DMS53 treated with DMSO at 0.1 percent for 48 hours (cell line): ENCODE data around the gene TLR1.
"Not testable (repeated sequence)": the region's sequence is repeated elsewhere in the genome, so short reads cannot be mapped to it uniquely, and the experiment has no call there.

ENCODE experiments used
- DNase-seq: peaks from one replicate; lab custom pipeline; 2025; ENCODE audit not compliant: unreplicated experiment; lab: John Stamatoyannopoulos, UW

Gene TLR1

GRCh38 chr4:38777925-38778324 lies 26.7 kb downstream of the TLR1 start:
- not testable (repeated sequence) for DNase-seq

GRCh38 chr4:38775326-38775725 lies 29.3 kb downstream of the TLR1 start:
- no peak for DNase-seq

- DNase-seq: no peak
These were observed 30.2 kb downstream of the TLR1 start for GRCh38 chr4:38774181-38774955.

GRCh38 chr4:38770281-38770680 lies 34.3 kb downstream of the TLR1 start:
- DNase-seq: not testable (repeated sequence)

GRCh38 chr4:38769857-38770256 lies 34.7 kb downstream of the TLR1 start:
- no peak for DNase-seq

- no peak for DNase-seq
These were observed 35.1 kb downstream of the TLR1 start for GRCh38 chr4:38769441-38769840.

- no peak for DNase-seq
These were observed 35.6 kb downstream of the TLR1 start for GRCh38 chr4:38768968-38769394.

GRCh38 chr4:38766940-38767339 lies 37.7 kb downstream of the TLR1 start:
- DNase-seq: not testable (repeated sequence)

GRCh38 chr4:38765382-38765781 lies 39.2 kb downstream of the TLR1 start:
- no peak for DNase-seq

GRCh38 chr4:38764277-38764676 lies 40.3 kb downstream of the TLR1 start:
- no peak for DNase-seq

- DNase-seq: no peak
These were observed 42.0 kb downstream of the TLR1 start for GRCh38 chr4:38762560-38762959.

- DNase-seq: no peak
These were observed 44.8 kb downstream of the TLR1 start for GRCh38 chr4:38759790-38760122.

- DNase-seq: peak; percentile 56
These were observed 45.3 kb downstream of the TLR1 start for GRCh38 chr4:38759113-38759789.

GRCh38 chr4:38757945-38758600 lies 46.5 kb downstream of the TLR1 start:
- DNase-seq: peak; percentile 32

GRCh38 chr4:38752941-38753806 lies 51.4 kb downstream of the TLR1 start:
- DNase-seq: no peak

- no peak for DNase-seq
These were observed 52.1 kb downstream of the TLR1 start for GRCh38 chr4:38752372-38752940.

- DNase-seq: no peak
These were observed 53.1 kb downstream of the TLR1 start for GRCh38 chr4:38751341-38752010.

- no peak for DNase-seq
These were observed 55.3 kb downstream of the TLR1 start for GRCh38 chr4:38749336-38749735.

GRCh38 chr4:38747629-38748028 lies 57.0 kb downstream of the TLR1 start:
- no peak for DNase-seq
